ENCODE measurements around the gene DLGAP1. TPM values are rescaled to one million over a fixed set of nuclear protein-coding genes. Genes with fewer than 3 reads are reported as not detected.

DLGAP1 gene
- total and polyA plus RNA-seq, 4 donors: 0.54 to 11.8 (median 3.1) TPM

GRCh38 chr18:3794537-3795348 lies 660.4 kb downstream of the DLGAP1 start:
- Histone ChIP-seq H3K36me3 (ENCODE audit: control insufficient read depth in 4 of 4, insufficient read depth in 4 of 4, low read length in 4 of 4) (no peaks in the 10 kb centered on the region), H3K27me3 (ENCODE audit: control insufficient read depth in 3 of 3, insufficient read depth in 3 of 3, low read length in 2 of 3) (no peaks in the 10 kb centered on the region), H3K4me3 (no peak overlapping the region), H3K9me3 (ENCODE audit: control insufficient read depth in 4 of 4, insufficient read depth in 3 of 4, low read length in 3 of 4) (no peaks in the 10 kb centered on the region), H3K27ac (ENCODE audit: low read depth in 1 of 2, low read length in 1 of 2) (no peak overlapping the region), H3K4me1 (ENCODE audit: control insufficient read depth in 5 of 5, insufficient read depth in 5 of 5, low read length in 5 of 5) (no peaks in the 10 kb centered on the region), H3K9ac (ENCODE audit: insufficient read depth in 1 of 2, low read length in 2 of 2) (no peak overlapping the region)
- no peak for TF ChIP-seq CTCF (IDR thresholded peaks at IDR 0.05; ENCODE audit: control extremely low read depth, extremely low read depth)
- peak in 1 of 3 donors; percentile 15 for DNase-seq
- 21 to 36% methylated on average over 9 of the region's 9 CpGs for WGBS, 2 donors
- no peak for ATAC-seq (ENCODE audit: insufficient read depth, low FRiP score)

GRCh38 chr18:3793545-3793944 lies 661.6 kb downstream of the DLGAP1 start:
- Histone ChIP-seq H3K4me1 (ENCODE audit: control insufficient read depth in 5 of 5, insufficient read depth in 5 of 5, low read length in 5 of 5) (no peaks in the 10 kb centered on the region), H3K27me3 (ENCODE audit: control insufficient read depth in 3 of 3, insufficient read depth in 3 of 3, low read length in 2 of 3) (no peaks in the 10 kb centered on the region), H3K9me3 (ENCODE audit: control insufficient read depth in 4 of 4, insufficient read depth in 3 of 4, low read length in 3 of 4) (no peaks in the 10 kb centered on the region), H3K27ac (ENCODE audit: low read depth in 1 of 2, low read length in 1 of 2) (no peak overlapping the region), H3K36me3 (ENCODE audit: control insufficient read depth in 4 of 4, insufficient read depth in 4 of 4, low read length in 4 of 4) (no peaks in the 10 kb centered on the region), H3K4me3 (no peak overlapping the region), H3K9ac (ENCODE audit: insufficient read depth in 1 of 2, low read length in 2 of 2) (no peak overlapping the region)
- no peak for TF ChIP-seq CTCF (IDR thresholded peaks at IDR 0.05; ENCODE audit: control extremely low read depth, extremely low read depth)
- 80 to 89% methylated on average over 6 of the region's 6 CpGs for WGBS, 2 donors
- ATAC-seq (ENCODE audit: insufficient read depth, low FRiP score): no peak
- DNase-seq: no peak

- Histone ChIP-seq H3K4me3 (no peak overlapping the region), H3K9ac (ENCODE audit: insufficient read depth in 1 of 2, low read length in 2 of 2) (no peak overlapping the region), H3K27ac (ENCODE audit: low read depth in 1 of 2, low read length in 1 of 2) (no peak overlapping the region), H3K27me3 (ENCODE audit: control insufficient read depth in 3 of 3, insufficient read depth in 3 of 3, low read length in 2 of 3) (no peaks in the 10 kb centered on the region), H3K36me3 (ENCODE audit: control insufficient read depth in 4 of 4, insufficient read depth in 4 of 4, low read length in 4 of 4) (no peaks in the 10 kb centered on the region), H3K9me3 (ENCODE audit: control insufficient read depth in 4 of 4, insufficient read depth in 3 of 4, low read length in 3 of 4) (no peaks in the 10 kb centered on the region), H3K4me1 (ENCODE audit: control insufficient read depth in 5 of 5, insufficient read depth in 5 of 5, low read length in 5 of 5) (no peaks in the 10 kb centered on the region)
- ATAC-seq (ENCODE audit: insufficient read depth, low FRiP score) (no peak), DNase-seq (no peak)
- TF ChIP-seq CTCF (IDR thresholded peaks at IDR 0.05; ENCODE audit: control extremely low read depth, extremely low read depth): no peak
- WGBS, 2 donors: 86 to 92% methylated on average over 5 of the region's 5 CpGs
Measured at GRCh38 chr18:3793111-3793510, 662.0 kb downstream of the DLGAP1 start.

Data from lung (tissue), 12 donors.